ENCODE measurements around the gene AKAP8L.

Gene AKAP8L, protein sequence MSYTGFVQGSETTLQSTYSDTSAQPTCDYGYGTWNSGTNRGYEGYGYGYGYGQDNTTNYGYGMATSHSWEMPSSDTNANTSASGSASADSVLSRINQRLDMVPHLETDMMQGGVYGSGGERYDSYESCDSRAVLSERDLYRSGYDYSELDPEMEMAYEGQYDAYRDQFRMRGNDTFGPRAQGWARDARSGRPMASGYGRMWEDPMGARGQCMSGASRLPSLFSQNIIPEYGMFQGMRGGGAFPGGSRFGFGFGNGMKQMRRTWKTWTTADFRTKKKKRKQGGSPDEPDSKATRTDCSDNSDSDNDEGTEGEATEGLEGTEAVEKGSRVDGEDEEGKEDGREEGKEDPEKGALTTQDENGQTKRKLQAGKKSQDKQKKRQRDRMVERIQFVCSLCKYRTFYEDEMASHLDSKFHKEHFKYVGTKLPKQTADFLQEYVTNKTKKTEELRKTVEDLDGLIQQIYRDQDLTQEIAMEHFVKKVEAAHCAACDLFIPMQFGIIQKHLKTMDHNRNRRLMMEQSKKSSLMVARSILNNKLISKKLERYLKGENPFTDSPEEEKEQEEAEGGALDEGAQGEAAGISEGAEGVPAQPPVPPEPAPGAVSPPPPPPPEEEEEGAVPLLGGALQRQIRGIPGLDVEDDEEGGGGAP

DNA sequence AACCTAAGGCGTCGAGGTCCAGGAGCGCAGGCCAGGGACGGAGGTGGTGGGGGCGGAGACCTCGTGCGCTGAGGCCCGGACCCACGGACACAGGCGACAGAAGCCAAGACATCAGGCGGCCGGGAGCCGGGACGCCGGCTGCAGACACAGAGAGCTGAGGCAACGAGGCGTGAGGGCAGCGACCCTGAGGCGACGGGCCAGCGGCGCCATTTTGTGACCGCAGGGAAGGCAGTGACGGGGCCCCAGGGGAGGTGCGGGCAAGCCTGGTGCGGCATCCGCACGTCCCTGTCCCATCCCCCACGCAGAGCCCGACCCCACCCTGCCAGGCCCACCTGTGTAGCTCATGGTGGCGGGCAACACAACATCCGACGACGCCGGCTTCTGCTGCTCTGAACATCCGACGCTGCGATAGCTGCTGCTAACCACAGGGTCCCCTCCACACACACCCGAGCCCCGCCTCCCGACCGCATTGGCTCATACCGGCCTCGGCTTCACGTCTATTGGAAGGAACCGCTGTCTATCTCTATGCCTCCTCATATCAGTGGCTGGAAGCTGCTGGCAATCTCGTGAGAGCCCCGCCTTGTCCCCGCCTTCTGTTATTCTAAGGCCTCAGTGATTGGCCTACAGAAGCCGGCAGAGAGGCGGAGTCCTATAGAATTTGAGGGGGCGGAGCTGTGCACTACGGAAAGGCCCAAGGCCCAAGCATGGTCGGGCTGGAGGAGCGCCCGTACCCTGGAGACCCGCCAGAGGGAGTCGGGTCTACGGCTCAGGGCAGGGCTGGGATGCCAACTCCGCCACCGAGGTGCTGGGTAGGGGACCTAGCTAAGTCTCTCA is at the start of gene AKAP8L:
Gene AKAP8L, minus strand, starts transcription at position 410 of the 834 bp plus-strand sequence. Its CDS starts 65 bp downstream, at position 345.
- DNase-seq = peak; percentile 98 to 99

DNA sequence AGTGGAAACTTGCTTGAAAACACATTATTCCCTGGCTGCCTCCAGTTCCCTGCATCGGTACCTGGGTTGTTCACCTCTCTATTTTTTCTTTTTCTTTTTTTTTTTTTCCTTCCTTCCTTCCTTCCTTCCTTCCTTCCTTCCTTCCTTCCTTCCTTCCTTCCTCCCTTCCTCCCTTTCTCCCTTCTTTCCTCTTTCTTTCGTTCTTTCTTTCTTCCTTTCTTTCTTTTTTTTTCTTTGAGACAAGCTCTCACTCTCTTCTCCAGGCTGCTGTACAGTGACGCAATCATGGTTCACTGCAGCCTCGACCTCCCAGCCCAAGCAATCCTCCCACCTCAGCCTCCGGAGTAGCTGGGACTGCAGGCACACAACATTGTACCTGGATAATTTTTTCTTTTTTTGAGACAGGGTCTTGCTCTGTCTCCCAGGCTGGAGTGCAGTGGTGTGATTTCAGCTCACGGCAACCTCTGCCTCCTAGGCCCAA is 49.0 kb upstream of the AKAP8L start:
- DNase-seq = no peak

- DNase-seq = peak in 1 of 2 experiments; percentile 8
These were observed 48.3 kb upstream of the AKAP8L start for GRCh38 chr19:15466851-15467733.

DNA sequence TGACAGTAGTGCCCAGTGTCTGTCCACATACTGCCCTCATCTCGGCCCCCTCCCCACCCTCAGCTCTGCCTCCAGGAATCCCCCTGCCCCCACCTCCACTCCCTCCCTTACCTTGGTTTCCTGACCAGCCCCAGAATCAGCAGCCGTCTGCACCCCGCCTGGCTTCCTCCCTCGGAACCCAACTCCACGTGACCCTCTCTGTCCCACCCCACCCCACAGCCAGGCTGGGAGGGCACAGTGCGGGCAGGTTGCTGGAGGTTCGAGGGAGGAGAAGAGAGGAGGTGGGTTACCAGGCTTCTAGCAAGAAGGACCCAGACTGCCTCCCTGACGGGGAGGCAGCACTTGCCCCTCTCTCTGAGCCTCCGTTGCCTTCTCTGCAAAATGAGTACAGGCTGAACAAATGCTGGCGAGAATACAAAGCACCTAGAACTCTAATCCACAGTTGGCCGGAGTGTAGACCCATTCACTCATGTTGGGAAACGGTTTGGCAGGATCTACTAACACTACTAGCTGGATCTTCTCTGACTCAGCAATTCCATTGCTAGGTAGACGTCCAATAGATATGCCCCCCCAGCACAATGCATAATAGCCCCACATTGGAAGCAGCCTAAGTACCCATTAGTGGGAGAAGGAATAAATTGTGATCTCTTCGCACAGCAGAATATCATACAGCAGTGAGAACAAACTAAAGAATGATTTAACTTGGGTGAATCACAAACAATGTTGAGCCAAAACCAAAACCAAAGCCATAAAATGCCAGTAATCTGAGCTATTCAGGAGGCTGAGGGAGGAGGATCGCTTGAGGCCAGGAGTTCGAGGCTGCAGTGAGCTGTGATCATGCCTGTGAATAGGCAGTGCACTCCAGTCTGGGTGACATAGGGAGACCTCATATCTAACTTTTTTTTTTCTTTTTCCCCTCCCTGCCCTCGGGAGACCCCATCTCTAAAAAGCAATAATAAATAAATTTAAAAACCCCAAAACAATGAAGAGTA is 45.9 kb upstream of the AKAP8L start, which contains the start of gene RASAL3:
Gene RASAL3, minus strand, starts transcription at position 151 of the 992 bp plus-strand sequence. CDS start 186 bp downstream, outside the sequence.
- DNase-seq = peak; percentile 26 to 40

GRCh38 chr19:15463861-15464371 is 45.1 kb upstream of the AKAP8L start:
- peak; percentile 60 to 70 for DNase-seq

DNA sequence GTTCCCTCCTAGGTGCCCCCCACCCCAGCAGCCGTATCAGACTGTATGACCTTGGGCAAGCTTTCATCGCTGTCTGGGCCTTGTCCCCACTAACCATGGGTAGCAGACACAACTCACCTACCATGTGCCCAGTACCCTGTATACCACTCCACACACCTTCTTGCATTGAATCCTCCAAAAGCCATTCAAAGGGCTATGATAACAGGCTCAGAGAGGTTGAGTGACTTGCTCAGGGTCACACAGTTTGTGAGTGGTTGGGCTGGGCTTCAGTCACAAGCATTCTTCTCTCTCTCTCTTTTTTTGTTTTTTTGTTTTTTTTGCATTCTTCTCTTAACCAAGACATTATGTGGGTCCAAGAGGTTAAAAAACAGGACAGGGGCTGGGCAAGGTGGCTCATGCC is 42.9 kb upstream of the AKAP8L start:
- DNase-seq = no peak

DNA sequence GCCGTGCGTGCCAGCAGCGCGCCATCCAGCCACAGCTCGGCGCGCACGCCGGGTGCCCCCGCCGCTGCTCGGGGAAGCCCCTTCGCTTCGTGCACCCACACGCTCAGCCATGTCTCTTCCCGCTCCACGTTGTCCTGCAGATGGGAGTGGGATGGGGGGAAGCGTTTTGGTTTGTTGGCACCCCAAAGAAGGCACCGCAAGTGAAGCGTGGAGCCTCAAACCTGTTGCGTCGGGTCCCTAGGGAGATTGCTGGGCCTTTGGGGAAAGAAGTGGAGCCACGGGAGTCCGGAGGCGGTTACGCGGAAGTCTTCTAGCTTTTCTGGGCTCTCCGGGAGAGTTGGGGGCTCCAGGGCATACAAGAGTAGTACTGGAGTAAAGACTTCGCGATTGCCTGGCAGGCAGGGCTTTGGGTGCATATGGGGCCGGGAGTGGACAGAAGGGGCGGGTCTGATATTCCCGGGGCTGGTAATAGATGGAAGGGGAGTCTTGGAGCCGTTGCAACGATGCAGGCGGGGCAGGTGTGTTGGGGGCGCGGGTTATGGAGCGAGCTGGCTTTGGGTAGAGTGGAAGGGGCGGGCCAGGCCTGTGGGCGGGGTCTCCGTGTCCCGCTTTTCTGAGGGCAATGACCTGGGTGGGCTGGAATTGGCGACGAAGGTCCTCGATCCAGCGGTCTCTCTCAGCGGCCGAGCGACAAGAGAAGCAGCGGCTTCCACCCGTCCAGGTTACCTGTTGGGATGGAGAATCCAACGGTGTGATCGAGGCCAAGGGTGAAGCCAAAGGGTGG is 39.1 kb upstream of the AKAP8L start:
- no peak for DNase-seq

- no peak for DNase-seq
These were observed 38.3 kb upstream of the AKAP8L start for GRCh38 chr19:15456871-15457700.

DNA sequence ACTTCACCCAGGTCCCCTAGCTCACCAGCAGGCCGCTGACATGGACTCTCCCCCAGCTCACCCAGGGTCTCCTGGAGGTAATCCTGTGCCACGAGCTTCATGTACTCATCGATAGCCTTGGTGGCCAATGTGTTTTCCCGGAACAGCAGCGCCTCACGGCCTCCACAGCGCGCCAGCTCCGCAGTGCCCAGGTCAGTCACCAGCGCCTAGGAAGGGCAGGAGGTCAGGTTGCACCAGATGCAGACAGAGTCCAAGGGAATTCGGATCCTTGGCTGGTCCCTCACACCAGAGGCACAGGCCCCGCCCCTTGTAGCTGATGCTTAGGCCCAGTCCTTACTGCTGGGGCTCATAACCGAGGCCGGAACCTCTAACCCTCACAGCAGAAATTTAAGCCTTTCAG is 37.7 kb upstream of the AKAP8L start:
- no peak for DNase-seq

- no peak for DNase-seq
These were observed 37.2 kb upstream of the AKAP8L start for GRCh38 chr19:15455996-15456395.

DNA sequence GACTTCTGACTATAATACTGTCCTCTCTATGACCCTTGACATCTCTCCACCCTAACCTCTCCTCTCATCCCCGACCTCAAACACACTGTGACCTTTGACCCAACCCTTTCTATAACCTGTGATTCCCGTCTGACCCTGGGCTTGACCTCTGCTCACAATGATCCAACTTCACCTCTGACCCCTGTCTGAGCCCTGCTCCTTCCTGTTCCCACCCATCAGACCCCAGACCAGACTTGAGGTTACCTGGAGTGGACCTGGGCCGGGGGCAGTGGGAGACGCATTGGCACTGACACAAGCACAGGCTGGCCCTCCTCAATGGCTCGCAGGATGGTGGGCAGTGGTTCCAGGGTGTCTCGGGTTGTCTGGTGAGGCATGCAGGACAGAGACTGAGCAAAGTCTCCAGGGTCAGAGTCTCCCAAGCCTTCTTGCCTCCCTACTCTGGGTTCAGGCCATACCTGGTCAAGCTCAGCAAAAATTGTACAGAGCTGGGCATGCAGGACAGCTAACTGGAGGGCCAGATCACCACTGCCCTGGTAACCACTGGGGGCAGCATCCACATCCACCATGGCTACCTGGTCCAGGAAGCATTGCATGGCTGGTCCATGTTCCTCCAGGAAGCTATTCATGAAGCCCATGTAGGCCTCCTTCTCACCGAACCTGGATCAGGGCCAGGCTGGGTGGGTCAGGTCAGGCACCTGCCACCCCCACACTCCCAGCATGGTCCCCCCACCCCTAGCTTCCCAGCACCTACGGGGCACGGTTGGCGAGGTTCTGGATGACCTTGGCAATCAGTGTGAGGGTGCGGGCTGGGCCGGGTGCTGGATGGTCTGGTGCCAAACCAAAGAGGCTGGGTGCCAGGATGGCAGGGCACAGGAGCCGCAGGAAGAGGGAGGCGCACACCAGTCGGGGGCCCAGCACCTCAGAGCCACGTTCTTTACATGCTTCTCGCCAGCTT is 35.4 kb upstream of the AKAP8L start:
- DNase-seq = no peak

- no peak for DNase-seq
These were observed 34.3 kb upstream of the AKAP8L start for GRCh38 chr19:15453091-15453578.

DNA sequence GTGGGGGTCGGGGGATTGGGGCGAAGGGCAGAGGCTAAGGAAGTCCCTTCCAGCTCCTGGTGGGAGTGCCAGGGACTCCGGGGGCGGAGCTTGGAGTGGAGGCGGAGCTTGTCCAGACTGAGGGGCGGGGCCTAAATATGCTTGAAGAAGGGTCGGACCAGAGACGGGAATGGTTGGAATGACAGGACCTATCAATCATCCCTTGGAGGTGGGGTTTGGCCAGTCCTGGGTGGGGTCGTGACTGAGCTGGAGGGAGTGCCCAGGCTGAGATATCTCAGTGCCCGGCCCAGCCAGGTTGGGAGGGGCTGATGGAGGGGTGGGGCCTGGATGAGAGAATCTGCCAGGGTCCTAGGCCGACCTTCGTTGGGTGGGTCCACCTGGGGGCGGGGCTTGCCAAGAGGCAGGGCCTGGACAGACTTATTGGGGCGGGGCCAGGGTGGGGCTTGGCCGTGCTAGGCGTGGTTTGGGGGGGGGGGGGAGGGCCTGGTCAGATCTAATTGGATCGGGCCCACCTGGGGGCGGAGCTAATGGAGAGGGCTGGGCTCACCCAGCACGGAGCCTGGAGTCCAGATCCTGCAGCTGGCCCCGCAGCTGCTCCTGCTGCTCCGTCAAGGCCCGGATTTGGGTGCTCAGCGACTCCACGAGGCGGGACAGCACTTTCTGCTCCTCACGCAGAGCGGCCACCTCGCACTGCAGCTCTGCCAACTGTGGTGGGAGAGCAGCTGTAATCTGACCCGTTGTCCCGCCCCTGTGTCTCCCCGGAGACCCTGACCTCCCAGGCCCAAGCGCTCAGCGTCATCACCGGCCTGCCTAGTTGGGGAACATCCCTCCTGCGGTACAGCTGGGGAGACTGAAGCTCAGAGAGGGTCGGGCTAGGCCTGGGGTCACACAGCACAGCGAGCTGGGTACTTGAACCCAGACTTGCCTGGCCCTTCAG is 33.6 kb upstream of the AKAP8L start:
- DNase-seq = no peak

DNA sequence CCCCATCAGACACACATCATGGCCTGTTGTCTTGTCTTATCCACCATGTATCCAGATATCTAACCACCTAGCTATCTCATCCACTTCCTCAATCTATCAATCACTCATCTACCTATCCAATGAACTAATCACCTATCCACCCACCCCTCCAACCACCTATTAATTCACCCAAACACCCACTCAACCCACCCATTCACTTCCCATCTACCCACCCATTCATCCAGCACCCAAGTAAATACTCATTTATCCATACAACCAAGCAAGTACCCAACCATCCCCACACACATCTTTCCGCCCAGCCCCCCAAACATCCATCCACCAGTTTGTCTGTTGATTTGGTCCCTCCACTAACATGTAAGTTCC is 31.7 kb upstream of the AKAP8L start:
- no peak for DNase-seq

DNA sequence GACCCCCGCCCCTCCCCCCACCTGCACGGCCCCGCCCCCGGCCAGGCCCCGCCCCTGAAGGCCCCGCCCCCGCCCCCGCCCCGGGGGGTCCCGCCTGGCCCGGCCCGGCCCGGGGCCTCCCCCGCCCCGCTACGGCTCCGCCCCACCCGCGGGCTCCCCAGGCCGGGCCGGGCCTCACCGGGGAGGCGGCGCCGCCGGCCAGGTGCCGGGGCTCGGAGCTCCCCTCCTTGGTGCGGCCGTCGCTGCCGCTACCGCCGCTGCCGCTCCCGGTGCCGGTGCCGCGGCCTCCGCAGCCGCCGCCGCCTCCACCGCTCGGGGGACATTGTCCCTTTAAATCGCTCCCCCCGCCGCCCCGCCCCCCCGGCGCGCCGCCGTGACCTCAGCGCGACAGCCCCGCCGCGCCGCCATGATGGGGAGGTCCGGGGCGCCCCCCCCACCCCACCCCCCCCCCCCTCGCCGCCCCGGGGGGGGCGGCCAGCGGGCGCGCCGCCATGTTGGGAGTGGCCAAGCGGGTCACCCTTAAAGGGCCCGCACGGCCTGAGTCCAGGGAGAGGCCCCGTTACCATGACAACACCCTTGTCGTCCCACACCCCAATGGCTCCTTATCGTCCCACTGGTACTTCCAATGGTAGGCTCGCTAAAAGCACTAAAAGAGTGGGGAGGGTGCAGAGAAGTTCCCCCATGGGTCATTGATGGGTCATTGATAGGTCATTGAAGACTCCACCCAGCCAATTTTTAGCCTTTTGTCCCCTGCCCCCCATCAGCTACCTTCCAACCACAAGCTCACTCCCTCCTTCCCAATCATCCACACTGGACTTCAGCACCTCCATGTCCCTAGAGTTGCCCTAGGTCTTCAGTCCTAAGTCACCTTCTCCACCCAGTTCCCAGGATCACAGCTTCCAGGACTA is 31.1 kb upstream of the AKAP8L start, which contains the start of gene WIZ:
Gene WIZ, minus strand, starts transcription at position 337 of the 908 bp plus-strand sequence. CDS start 1,649 bp downstream, outside the sequence.
- peak; percentile 6 to 33 for DNase-seq

Data from AML-193 (cell line).